ENCODE measurements around the gene DHRS7B. TPM values are rescaled to one million over a fixed set of nuclear protein-coding genes. Genes with fewer than 3 reads are reported as not detected.

Gene DHRS7B
- polyA plus RNA-seq, 1 of the 3 experiments (the other 2 are of a cell fraction), result 17.8 TPM

GRCh38 chr17:21198411-21198810 lies 71.6 kb downstream of the DHRS7B start:
- Histone ChIP-seq H3K4me2 (no peak overlapping the region), H3F3A (replicated peaks; ENCODE audit: insufficient read depth) (no peaks in the 10 kb centered on the region), H3K27me3 (ENCODE audit: insufficient read depth) (no peaks in the 10 kb centered on the region), H3K9ac (no peak overlapping the region), H4K20me1 (ENCODE audit: insufficient read depth) (peaks cover 60% of the 10 kb centered on the region), H3K4me1 (ENCODE audit: control insufficient read depth in 1 of 2, insufficient read depth in 2 of 2, low read depth in 1 of 2, low read length in 1 of 2) (peaks cover 0 to 29% of the 10 kb centered on the region in 2 experiments; a peak in 1 of 4 replicates), H3K27ac (ENCODE audit: low read depth in 2 of 2, low read length in 1 of 2) (no peak overlapping the region), H2AFZ (ENCODE audit: low read depth) (no peak overlapping the region), H3K9me2 (no peaks in the 10 kb centered on the region), H3K79me2 (ENCODE audit: insufficient read depth) (peaks cover 69% of the 10 kb centered on the region), H3K9me3 (no peaks in the 10 kb centered on the region), H3K36me3 (replicated peaks in 1 of 2; ENCODE audit: control insufficient read depth in 1 of 2, insufficient read depth in 2 of 2, low read length in 1 of 2) (peaks cover 4 to 14% of the 10 kb centered on the region in 2 experiments), H3K4me3 (ENCODE audit: low read depth in 2 of 2, low read length in 1 of 2) (no peak overlapping the region)
- POLR2A ChIA-PET, result no interaction called here
- TF ChIP-seq, protein P1, sequence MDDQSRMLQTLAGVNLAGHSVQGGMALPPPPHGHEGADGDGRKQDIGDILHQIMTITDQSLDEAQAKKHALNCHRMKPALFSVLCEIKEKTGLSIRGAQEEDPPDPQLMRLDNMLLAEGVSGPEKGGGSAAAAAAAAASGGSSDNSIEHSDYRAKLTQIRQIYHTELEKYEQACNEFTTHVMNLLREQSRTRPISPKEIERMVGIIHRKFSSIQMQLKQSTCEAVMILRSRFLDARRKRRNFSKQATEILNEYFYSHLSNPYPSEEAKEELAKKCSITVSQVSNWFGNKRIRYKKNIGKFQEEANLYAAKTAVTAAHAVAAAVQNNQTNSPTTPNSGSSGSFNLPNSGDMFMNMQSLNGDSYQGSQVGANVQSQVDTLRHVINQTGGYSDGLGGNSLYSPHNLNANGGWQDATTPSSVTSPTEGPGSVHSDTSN (IDR thresholded peaks at IDR 0.05), result no peak
- TF ChIP-seq RXRA (IDR thresholded peaks at IDR 0.05; ENCODE audit: borderline replicate concordance, low read depth), result no peak
- TF ChIP-seq IRF3 (IDR thresholded peaks at IDR 0.05; ENCODE audit: low read depth, low read length), result no peak
- no peak for TF ChIP-seq SIN3A (IDR thresholded peaks at IDR 0.05; ENCODE audit: borderline replicate concordance, low read depth, low read length)
- no peak for TF ChIP-seq YY1 (IDR thresholded peaks at IDR 0.05; ENCODE audit: low read depth)
- no peak for TF ChIP-seq JUND (IDR thresholded peaks at IDR 0.05)
- no peak for TF ChIP-seq RAD21 (IDR thresholded peaks at IDR 0.05; ENCODE audit: low read length)
- TF ChIP-seq EZH2phosphoT487 (IDR thresholded peaks at IDR 0.05; ENCODE audit: borderline replicate concordance, low read depth), result no peak
- TF ChIP-seq, protein P2, sequence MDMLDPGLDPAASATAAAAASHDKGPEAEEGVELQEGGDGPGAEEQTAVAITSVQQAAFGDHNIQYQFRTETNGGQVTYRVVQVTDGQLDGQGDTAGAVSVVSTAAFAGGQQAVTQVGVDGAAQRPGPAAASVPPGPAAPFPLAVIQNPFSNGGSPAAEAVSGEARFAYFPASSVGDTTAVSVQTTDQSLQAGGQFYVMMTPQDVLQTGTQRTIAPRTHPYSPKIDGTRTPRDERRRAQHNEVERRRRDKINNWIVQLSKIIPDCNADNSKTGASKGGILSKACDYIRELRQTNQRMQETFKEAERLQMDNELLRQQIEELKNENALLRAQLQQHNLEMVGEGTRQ (IDR thresholded peaks at IDR 0.05; ENCODE audit: borderline replicate concordance, low read depth, low read length), result no peak
- TF ChIP-seq FOSL2 (IDR thresholded peaks at IDR 0.05; ENCODE audit: borderline replicate concordance, low read depth), result no peak
- TF ChIP-seq EP300 (IDR thresholded peaks at IDR 0.05; ENCODE audit: borderline replicate concordance in 1 of 2, low read depth in 1 of 2, low read length in 1 of 2), result no peak
- no peak for TF ChIP-seq NRF1 (IDR thresholded peaks at IDR 0.05; ENCODE audit: low read depth, low read length)
- no peak for TF ChIP-seq GABPA (IDR thresholded peaks at IDR 0.05; ENCODE audit: low read depth)
- TF ChIP-seq RFX5 (IDR thresholded peaks at IDR 0.05; ENCODE audit: low read length), result no peak
- TF ChIP-seq NFIC (IDR thresholded peaks at IDR 0.05; ENCODE audit: borderline replicate concordance), result no peak
- TF ChIP-seq, protein P3, sequence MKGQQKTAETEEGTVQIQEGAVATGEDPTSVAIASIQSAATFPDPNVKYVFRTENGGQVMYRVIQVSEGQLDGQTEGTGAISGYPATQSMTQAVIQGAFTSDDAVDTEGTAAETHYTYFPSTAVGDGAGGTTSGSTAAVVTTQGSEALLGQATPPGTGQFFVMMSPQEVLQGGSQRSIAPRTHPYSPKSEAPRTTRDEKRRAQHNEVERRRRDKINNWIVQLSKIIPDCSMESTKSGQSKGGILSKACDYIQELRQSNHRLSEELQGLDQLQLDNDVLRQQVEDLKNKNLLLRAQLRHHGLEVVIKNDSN (IDR thresholded peaks at IDR 0.05; ENCODE audit: borderline replicate concordance, low read depth), result no peak
- no peak for TF ChIP-seq TAF1 (IDR thresholded peaks at IDR 0.05; ENCODE audit: borderline replicate concordance, low read depth, low read length)
- CTCF ChIA-PET, result interaction anchor here (1.4 kb wide), 1 partner anchor 69 kb away, joined by 3 read pairs; no protein-coding TSS in a partner anchor
- 95% methylated on average over 11 of the region's 20 CpGs for WGBS (ENCODE audit: low lambda C conversion rate)
- no peak for DNase-seq

Data from SK-N-SH (cell line).